Ecto neural progenitor cell (in vitro differentiated cells): ENCODE data around the gene TBCD.

Experiments used
- DNase-seq: peaks from one replicate; pipeline ENCODE4 v3.0.0-alpha.2; 2018; ENCODE audit warnings: low spot score

TBCD gene

GRCh38 chr17:82810644-82811430 lies 59.0 kb downstream of the TBCD start:
- DNase-seq = no peak

- no peak for DNase-seq
Observed at GRCh38 chr17:82812058-82812457, 60.2 kb downstream of the TBCD start.

GRCh38 chr17:82812601-82813000 lies 60.7 kb downstream of the TBCD start:
- DNase-seq = no peak

- no peak for DNase-seq
Observed at GRCh38 chr17:82813299-82814051, 61.6 kb downstream of the TBCD start.

GRCh38 chr17:82814834-82815233 lies 63.0 kb downstream of the TBCD start:
- no peak for DNase-seq

GRCh38 chr17:82815354-82815753 lies 63.5 kb downstream of the TBCD start:
- no peak for DNase-seq

GRCh38 chr17:82815790-82816305 lies 64.0 kb downstream of the TBCD start:
- no peak for DNase-seq

- DNase-seq = no peak
Observed at GRCh38 chr17:82816358-82816757, 64.5 kb downstream of the TBCD start.

GRCh38 chr17:82817947-82818346 lies 66.1 kb downstream of the TBCD start:
- DNase-seq = no peak

- DNase-seq = no peak
Observed at GRCh38 chr17:82820278-82821251, 68.7 kb downstream of the TBCD start.

GRCh38 chr17:82821554-82821953 lies 69.7 kb downstream of the TBCD start:
- DNase-seq = no peak

GRCh38 chr17:82822281-82822680 lies 70.4 kb downstream of the TBCD start:
- DNase-seq = no peak

GRCh38 chr17:82823004-82823403 lies 71.1 kb downstream of the TBCD start:
- DNase-seq = no peak

GRCh38 chr17:82825540-82826124 lies 73.8 kb downstream of the TBCD start:
- no peak for DNase-seq

GRCh38 chr17:82826211-82826610 lies 74.3 kb downstream of the TBCD start:
- no peak for DNase-seq

- no peak for DNase-seq
Observed at GRCh38 chr17:82826956-82827355, 75.1 kb downstream of the TBCD start.

GRCh38 chr17:82828875-82829487 lies 77.1 kb downstream of the TBCD start:
- DNase-seq = no peak

GRCh38 chr17:82830249-82830661 lies 78.4 kb downstream of the TBCD start:
- no peak for DNase-seq

- no peak for DNase-seq
Observed at GRCh38 chr17:82831041-82831817, 79.4 kb downstream of the TBCD start.

GRCh38 chr17:82831818-82832200 lies 79.9 kb downstream of the TBCD start:
- DNase-seq = no peak
